CD14-positive monocyte (primary cell): ENCODE results near the gene CEACAM6. TPM values are rescaled to one million over a fixed set of nuclear protein-coding genes. Genes with fewer than 3 reads are reported as not detected.

ENCODE experiments used
- DNase-seq, 3 donors: peaks; one replicate each; pipeline ENCODE4 v3.0.0-alpha.2; 2011 to 2022
- H2AFZ ChIP-seq: 2 replicates; pipeline ENCODE4 v1.6.0; 2012; ENCODE audit warnings: mild to moderate bottlenecking, low read depth, low read length, inconsistent platforms; ENCODE audit not compliant: insufficient read depth, poor library complexity, severe bottlenecking
- H3K27ac ChIP-seq, 2 donors: 1 replicate in 1 of 2; 2 replicates in 1 of 2; pipeline ENCODE4 v1.5.1; 2012 to 2013; ENCODE audit warnings: low read length in 2 of 2, control low read depth in 1 of 2, inconsistent platforms in 1 of 2, low read depth in 1 of 2, mild to moderate bottlenecking in 1 of 2
- H3K27me3 ChIP-seq, 2 donors: one replicate each; pipeline versions ENCODE4 v1.6.0 to v1.6.1; 2011 to 2013; ENCODE audit warnings: low read length in 2 of 2; ENCODE audit not compliant: control insufficient read depth in 2 of 2, insufficient read depth in 2 of 2
- H3K36me3 ChIP-seq, 2 donors: replicated peaks in 1 of 2; 1 replicate in 1 of 2; 2 replicates in 1 of 2; pipeline versions ENCODE4 v1.5.1 to v1.6.1; 2012 to 2013; ENCODE audit warnings: low read length in 2 of 2, control low read depth in 1 of 2, inconsistent platforms in 1 of 2, mild to moderate bottlenecking in 1 of 2; ENCODE audit not compliant: insufficient read depth in 2 of 2, control insufficient read depth in 1 of 2
- H3K4me1 ChIP-seq, 2 donors: 1 replicate in 1 of 2; 2 replicates in 1 of 2; pipeline versions ENCODE4 v1.5.1 to v1.6.1; 2012 to 2013; ENCODE audit warnings: low read length in 2 of 2, control low read depth in 1 of 2, inconsistent platforms in 1 of 2, mild to moderate bottlenecking in 1 of 2, moderate library complexity in 1 of 2; ENCODE audit not compliant: insufficient read depth in 2 of 2, control insufficient read depth in 1 of 2
- H3K4me2 ChIP-seq: replicated peaks from 2 replicates; pipeline ENCODE3; 2012; ENCODE audit warnings: low read length, moderate library complexity, mild to moderate bottlenecking; ENCODE audit not compliant: poor library complexity, severe bottlenecking; ENCODE audit errors: extremely low read depth
- H3K4me3 ChIP-seq, 3 experiments: fragments of 200-600 bp in 1 of 3; sonication (generic) in 1 of 3; replicated peaks in 1 of 3; 1 replicate in 2 of 3; 2 replicates in 1 of 3; pipeline ENCODE4 v1.5.1; 2011 to 2013; ENCODE audit warnings: low read length in 3 of 3, mild to moderate bottlenecking in 3 of 3, control low read depth in 2 of 3, low read depth in 2 of 3, inconsistent platforms in 1 of 3, moderate library complexity in 1 of 3
- H3K79me2 ChIP-seq: 2 replicates; pipeline ENCODE4 v1.6.0; 2012; ENCODE audit warnings: mild to moderate bottlenecking, control low read depth, inconsistent platforms, low read length, moderate library complexity; ENCODE audit not compliant: insufficient read depth
- H3K9ac ChIP-seq: 2 replicates; pipeline ENCODE4 v1.6.0; 2017; ENCODE audit warnings: low read length, mild to moderate bottlenecking; ENCODE audit not compliant: insufficient read depth, poor library complexity, severe bottlenecking
- H3K9me3 ChIP-seq, 2 donors: replicated peaks in 1 of 2; 1 replicate in 1 of 2; 2 replicates in 1 of 2; pipeline versions ENCODE4 v1.5.1 to v1.6.1; 2012 to 2013; ENCODE audit warnings: low read length in 2 of 2, control low read depth in 1 of 2; ENCODE audit not compliant: control insufficient read depth in 1 of 2, insufficient read depth in 1 of 2
- H4K20me1 ChIP-seq: 2 replicates; pipeline ENCODE4 v1.6.0; 2012; ENCODE audit warnings: mild to moderate bottlenecking, low read length, control low read depth, moderate library complexity; ENCODE audit not compliant: insufficient read depth
- H3K27ac Mint-ChIP-seq, 7 donors: one replicate each; pipeline ENCODE4 v1.8.0; 2020; ENCODE audit warnings: mild to moderate bottlenecking in 7 of 7, mixed read lengths in 7 of 7, moderate library complexity in 6 of 7, inconsistent platforms in 2 of 7
- H3K27me3 Mint-ChIP-seq, 3 donors: one replicate each; pipeline ENCODE4 v1.8.0; 2021 to 2022; ENCODE audit warnings: low read depth in 3 of 3, mild to moderate bottlenecking in 3 of 3, mixed read lengths in 3 of 3, moderate library complexity in 3 of 3, inconsistent platforms in 1 of 3
- H3K36me3 Mint-ChIP-seq, 2 donors: one replicate each; pipeline ENCODE4 v1.8.0; 2020; ENCODE audit warnings: mixed read lengths in 2 of 2, inconsistent platforms in 1 of 2, mild to moderate bottlenecking in 1 of 2
- H3K4me1 Mint-ChIP-seq: one replicate; pipeline ENCODE4 v1.8.0; 2020; ENCODE audit warnings: mild to moderate bottlenecking, mixed read lengths
- H3K4me3 Mint-ChIP-seq, 2 donors: one replicate each; pipeline ENCODE4 v1.8.0; 2020; ENCODE audit warnings: mild to moderate bottlenecking in 2 of 2, mixed read lengths in 2 of 2, moderate library complexity in 1 of 2
- H3K9me3 Mint-ChIP-seq, 7 donors: one replicate each; pipeline ENCODE4 v1.8.0; 2020 to 2022; ENCODE audit warnings: mixed read lengths in 7 of 7, mild to moderate bottlenecking in 6 of 7, moderate library complexity in 6 of 7, inconsistent platforms in 2 of 7
- WGBS: methylation state at CpG from one replicate; pipeline ENCODE4 v1.1.5; 2013; ENCODE audit warnings: missing lambda C conversion rate; ENCODE audit not compliant: insufficient coverage; 5-methylcytosine and 5-hydroxymethylcytosine counted together
- intact Hi-C, 2 donors: fragments of 100-400 bp; cut with micrococcal nuclease; formaldehyde crosslinking; loops; one replicate each; pipeline versions ENCODE4 v1.15.0 to v1.15.1; 2023
- polyA plus RNA-seq, 3 donors: library from polyadenylated mRNA; depleted of rRNA in 1 of 3; unstranded in 2 of 3; stranded (reverse) in 1 of 3; fragments of 300-500 nt in 2 of 3; fragments of >200 nt in 1 of 3; fragmentation: Illumina TruSeq in 2 of 3; gene quantifications; 1 replicate in 2 of 3; 2 replicates in 1 of 3; pipeline ENCODE4 v1.2.3, GENCODE V29; 2012 to 2021
- TF ChIP-seq, protein P1 (sequence below): fragments of 200-600 bp; IDR thresholded peaks from one replicate; pipeline ENCODE4 v1.8.0; 2022; ENCODE audit warnings: antibody characterized with exemption, mild to moderate bottlenecking

CEACAM6 gene
- polyA plus RNA-seq, 3 donors = 0.07 TPM; not detected in 2

- Mint-ChIP-seq H3K27ac (peak overlapping the region; percentile 92 to 98 (median 97)), H3K36me3 (peaks cover 20 to 37% of the 10 kb centered on the region in 2 donors), H3K4me3 (peak overlapping the region in 1 of 2 donors; percentile 55), H3K27me3 (peaks cover 0 to 3% (median 3%) of the 10 kb centered on the region in 3 donors), H3K4me1 (peaks cover 88% of the 10 kb centered on the region), H3K9me3 (peaks cover 5 to 13% (median 8%) of the 10 kb centered on the region in 7 donors)
- H3K36me3 ChIP-seq = no peaks in the 10 kb centered on the region
- no peaks in the 10 kb centered on the region for H3K27me3 ChIP-seq
- no peaks in the 10 kb centered on the region for H4K20me1 ChIP-seq
- TF ChIP-seq, protein P1, sequence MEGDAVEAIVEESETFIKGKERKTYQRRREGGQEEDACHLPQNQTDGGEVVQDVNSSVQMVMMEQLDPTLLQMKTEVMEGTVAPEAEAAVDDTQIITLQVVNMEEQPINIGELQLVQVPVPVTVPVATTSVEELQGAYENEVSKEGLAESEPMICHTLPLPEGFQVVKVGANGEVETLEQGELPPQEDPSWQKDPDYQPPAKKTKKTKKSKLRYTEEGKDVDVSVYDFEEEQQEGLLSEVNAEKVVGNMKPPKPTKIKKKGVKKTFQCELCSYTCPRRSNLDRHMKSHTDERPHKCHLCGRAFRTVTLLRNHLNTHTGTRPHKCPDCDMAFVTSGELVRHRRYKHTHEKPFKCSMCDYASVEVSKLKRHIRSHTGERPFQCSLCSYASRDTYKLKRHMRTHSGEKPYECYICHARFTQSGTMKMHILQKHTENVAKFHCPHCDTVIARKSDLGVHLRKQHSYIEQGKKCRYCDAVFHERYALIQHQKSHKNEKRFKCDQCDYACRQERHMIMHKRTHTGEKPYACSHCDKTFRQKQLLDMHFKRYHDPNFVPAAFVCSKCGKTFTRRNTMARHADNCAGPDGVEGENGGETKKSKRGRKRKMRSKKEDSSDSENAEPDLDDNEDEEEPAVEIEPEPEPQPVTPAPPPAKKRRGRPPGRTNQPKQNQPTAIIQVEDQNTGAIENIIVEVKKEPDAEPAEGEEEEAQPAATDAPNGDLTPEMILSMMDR = no peak
- H2AFZ ChIP-seq = no peak overlapping the region
- H3K4me1 ChIP-seq = peaks cover 77 to 94% of the 10 kb centered on the region in 2 donors
- peaks cover 9% of the 10 kb centered on the region for H3K79me2 ChIP-seq
- peak overlapping the region in 1 of 3 experiments; percentile 45 for H3K4me3 ChIP-seq
- H3K27ac ChIP-seq = peak overlapping the region; percentile 90 to 95
- no peak for DNase-seq
- H3K4me2 ChIP-seq = peak overlapping the region; percentile 59
- peaks cover 0 to 9% of the 10 kb centered on the region in 2 donors for H3K9me3 ChIP-seq
- intact Hi-C loops = loop anchor here in 1 of 2 donors (1.0 kb wide), 1 partner anchor 9 kb away; no protein-coding TSS in a partner anchor
- 100% methylated on average over 2 of the region's 4 CpGs for WGBS
- H3K9ac ChIP-seq = peak overlapping the region; percentile 5
Measured at GRCh38 chr19:41801031-41801430, 45.7 kb downstream of the CEACAM6 start.

DNA sequence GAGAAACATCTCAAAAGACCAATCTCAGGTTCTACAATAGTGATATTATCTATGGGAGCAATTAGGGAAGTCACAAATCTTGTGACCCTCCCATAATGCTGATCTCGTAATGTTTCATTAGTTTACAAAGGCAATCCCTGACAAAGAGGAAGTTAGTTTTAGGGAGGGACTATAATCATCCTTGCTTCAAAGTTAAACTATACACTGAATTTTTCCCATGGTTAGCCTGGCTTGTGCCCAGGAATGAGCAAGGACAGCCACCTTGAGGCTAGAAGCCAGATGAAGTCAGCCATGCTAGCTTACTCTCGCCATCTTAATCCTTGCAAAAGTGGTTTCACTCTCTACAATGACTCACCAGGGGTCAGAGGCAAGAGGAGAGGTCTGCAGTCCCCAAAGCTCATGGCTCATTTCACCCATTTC lies 46.5 kb downstream of the CEACAM6 start:
- Mint-ChIP-seq H3K9me3 (peaks cover 5 to 13% (median 8%) of the 10 kb centered on the region in 7 donors), H3K36me3 (peaks cover 20 to 43% of the 10 kb centered on the region in 2 donors), H3K27ac (peak overlapping the region; percentile 92 to 98 (median 97)), H3K4me1 (peaks cover 82% of the 10 kb centered on the region), H3K4me3 (peak overlapping the region in 1 of 2 donors; percentile 71), H3K27me3 (peaks cover 0 to 7% (median 3%) of the 10 kb centered on the region in 3 donors)
- peak overlapping the region in 1 of 3 experiments; percentile 47 for H3K4me3 ChIP-seq
- no peaks in the 10 kb centered on the region for H4K20me1 ChIP-seq
- WGBS = no CpG with 5 or more reads among the region's 2 CpGs
- peaks cover 9% of the 10 kb centered on the region for H3K79me2 ChIP-seq
- peak overlapping the region; percentile 51 for H3K9ac ChIP-seq
- peak overlapping the region; percentile 59 for H3K4me2 ChIP-seq
- peaks cover 70 to 86% of the 10 kb centered on the region in 2 donors for H3K4me1 ChIP-seq
- TF ChIP-seq, protein P1 = no peak
- H3K27ac ChIP-seq = peak overlapping the region; percentile 90 to 95
- H3K9me3 ChIP-seq = peaks cover 0 to 9% of the 10 kb centered on the region in 2 donors
- H3K27me3 ChIP-seq = no peaks in the 10 kb centered on the region
- intact Hi-C loops = loop anchor here in 1 of 2 donors (1.0 kb wide), 1 partner anchor 8 kb away; no protein-coding TSS in a partner anchor
- peak; percentile 77 to 92 (median 90) for DNase-seq
- no peak overlapping the region for H2AFZ ChIP-seq
- no peaks in the 10 kb centered on the region for H3K36me3 ChIP-seq
